Measurements from ENCODE around the gene PJVK. TPM values are rescaled to one million over a fixed set of nuclear protein-coding genes. Genes with fewer than 3 reads are reported as not detected.

Gene PJVK
- polyA plus RNA-seq, 1 donor from 2014 or later, result 5.5 TPM

DNA sequence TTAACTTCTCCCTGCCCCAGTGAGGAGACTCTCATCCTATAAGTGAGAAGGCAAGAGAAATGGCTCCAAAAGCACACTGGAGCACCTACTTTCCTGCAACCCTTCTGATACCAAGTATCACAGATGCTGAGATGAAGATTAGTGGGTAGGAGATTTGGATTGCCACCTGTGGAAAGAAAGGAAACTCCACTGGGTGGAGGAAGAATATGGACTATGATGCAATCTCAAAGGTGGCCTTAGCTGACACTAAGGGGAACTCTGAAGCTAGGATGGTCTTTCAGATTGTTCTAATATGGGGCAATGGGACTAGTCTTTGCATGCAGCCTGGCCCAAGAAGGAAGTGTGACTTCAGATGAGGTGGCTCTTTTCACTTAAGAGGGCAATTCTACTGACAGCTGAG lies 21.8 kb upstream of the PJVK start:
- no peak overlapping the region for H3K9ac ChIP-seq (ENCODE audit: low read length)
- no peak overlapping the region for H2AFZ ChIP-seq (ENCODE audit: low read depth, low read length)
- no peaks in the 10 kb centered on the region for H3F3A ChIP-seq (ENCODE audit: insufficient read depth, low read length, poor library complexity, severe bottlenecking)
- no peak overlapping the region for H3K4me2 ChIP-seq (ENCODE audit: low read length)
- no peaks in the 10 kb centered on the region for H3K9me2 ChIP-seq (ENCODE audit: insufficient read depth, low read length)
- no peaks in the 10 kb centered on the region for H3K27me3 ChIP-seq (ENCODE audit: insufficient read depth, low read depth, low read length)
- no peak overlapping the region for H3K4me3 ChIP-seq (ENCODE audit: low read length)
- H4K20me1 ChIP-seq (ENCODE audit: insufficient read depth), result no peaks in the 10 kb centered on the region
- H3K79me2 ChIP-seq (replicated peaks; ENCODE audit: insufficient read depth, low read length), result no peaks in the 10 kb centered on the region
- H3K27ac ChIP-seq (ENCODE audit: low read length), result no peak overlapping the region
- H3K9me3 ChIP-seq (ENCODE audit: low read length), result no peaks in the 10 kb centered on the region
- H3K36me3 ChIP-seq (ENCODE audit: insufficient read depth, low read length), result no peaks in the 10 kb centered on the region
- no peak for TF ChIP-seq SMC3 (conservative IDR thresholded peaks at IDR 0.05; ENCODE audit: poor library complexity)
- no peak for TF ChIP-seq EP300 (conservative IDR thresholded peaks at IDR 0.05; ENCODE audit: poor library complexity, severe bottlenecking)
- TF ChIP-seq, protein P1, sequence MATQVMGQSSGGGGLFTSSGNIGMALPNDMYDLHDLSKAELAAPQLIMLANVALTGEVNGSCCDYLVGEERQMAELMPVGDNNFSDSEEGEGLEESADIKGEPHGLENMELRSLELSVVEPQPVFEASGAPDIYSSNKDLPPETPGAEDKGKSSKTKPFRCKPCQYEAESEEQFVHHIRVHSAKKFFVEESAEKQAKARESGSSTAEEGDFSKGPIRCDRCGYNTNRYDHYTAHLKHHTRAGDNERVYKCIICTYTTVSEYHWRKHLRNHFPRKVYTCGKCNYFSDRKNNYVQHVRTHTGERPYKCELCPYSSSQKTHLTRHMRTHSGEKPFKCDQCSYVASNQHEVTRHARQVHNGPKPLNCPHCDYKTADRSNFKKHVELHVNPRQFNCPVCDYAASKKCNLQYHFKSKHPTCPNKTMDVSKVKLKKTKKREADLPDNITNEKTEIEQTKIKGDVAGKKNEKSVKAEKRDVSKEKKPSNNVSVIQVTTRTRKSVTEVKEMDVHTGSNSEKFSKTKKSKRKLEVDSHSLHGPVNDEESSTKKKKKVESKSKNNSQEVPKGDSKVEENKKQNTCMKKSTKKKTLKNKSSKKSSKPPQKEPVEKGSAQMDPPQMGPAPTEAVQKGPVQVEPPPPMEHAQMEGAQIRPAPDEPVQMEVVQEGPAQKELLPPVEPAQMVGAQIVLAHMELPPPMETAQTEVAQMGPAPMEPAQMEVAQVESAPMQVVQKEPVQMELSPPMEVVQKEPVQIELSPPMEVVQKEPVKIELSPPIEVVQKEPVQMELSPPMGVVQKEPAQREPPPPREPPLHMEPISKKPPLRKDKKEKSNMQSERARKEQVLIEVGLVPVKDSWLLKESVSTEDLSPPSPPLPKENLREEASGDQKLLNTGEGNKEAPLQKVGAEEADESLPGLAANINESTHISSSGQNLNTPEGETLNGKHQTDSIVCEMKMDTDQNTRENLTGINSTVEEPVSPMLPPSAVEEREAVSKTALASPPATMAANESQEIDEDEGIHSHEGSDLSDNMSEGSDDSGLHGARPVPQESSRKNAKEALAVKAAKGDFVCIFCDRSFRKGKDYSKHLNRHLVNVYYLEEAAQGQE (IDR thresholded peaks at IDR 0.05; ENCODE audit: borderline replicate concordance), result no peak
- TF ChIP-seq POLR2AphosphoS5 (IDR thresholded peaks at IDR 0.05), result no peak

DNA sequence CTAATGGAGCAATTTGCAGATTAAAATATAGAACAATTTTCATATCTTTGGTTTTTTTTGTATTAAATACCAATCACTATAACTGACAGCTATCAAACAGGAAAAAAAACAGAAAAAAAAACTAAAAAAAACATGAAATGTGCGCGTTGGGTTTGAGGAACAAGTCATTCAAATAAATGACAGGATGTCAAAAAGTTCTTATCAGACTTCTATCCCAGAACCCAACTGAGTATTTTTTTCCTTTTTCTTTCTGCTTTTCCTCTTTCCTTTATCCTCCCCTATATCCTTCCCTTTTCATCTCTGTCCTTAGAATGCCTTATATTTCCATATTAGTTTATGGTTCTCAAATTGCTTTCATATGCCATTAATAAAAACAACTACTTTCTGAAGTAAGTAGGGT lies 14.5 kb upstream of the PJVK start:
- no peak overlapping the region for H3K4me2 ChIP-seq (ENCODE audit: low read length)
- no peaks in the 10 kb centered on the region for H3K27me3 ChIP-seq (ENCODE audit: insufficient read depth, low read depth, low read length)
- H3K36me3 ChIP-seq (ENCODE audit: insufficient read depth, low read length), result peaks cover 20% of the 10 kb centered on the region
- no peak overlapping the region for H3K4me3 ChIP-seq (ENCODE audit: low read length)
- H3K27ac ChIP-seq (ENCODE audit: low read length), result no peak overlapping the region
- H3K9me3 ChIP-seq (ENCODE audit: low read length), result no peaks in the 10 kb centered on the region
- TF ChIP-seq, protein P2, sequence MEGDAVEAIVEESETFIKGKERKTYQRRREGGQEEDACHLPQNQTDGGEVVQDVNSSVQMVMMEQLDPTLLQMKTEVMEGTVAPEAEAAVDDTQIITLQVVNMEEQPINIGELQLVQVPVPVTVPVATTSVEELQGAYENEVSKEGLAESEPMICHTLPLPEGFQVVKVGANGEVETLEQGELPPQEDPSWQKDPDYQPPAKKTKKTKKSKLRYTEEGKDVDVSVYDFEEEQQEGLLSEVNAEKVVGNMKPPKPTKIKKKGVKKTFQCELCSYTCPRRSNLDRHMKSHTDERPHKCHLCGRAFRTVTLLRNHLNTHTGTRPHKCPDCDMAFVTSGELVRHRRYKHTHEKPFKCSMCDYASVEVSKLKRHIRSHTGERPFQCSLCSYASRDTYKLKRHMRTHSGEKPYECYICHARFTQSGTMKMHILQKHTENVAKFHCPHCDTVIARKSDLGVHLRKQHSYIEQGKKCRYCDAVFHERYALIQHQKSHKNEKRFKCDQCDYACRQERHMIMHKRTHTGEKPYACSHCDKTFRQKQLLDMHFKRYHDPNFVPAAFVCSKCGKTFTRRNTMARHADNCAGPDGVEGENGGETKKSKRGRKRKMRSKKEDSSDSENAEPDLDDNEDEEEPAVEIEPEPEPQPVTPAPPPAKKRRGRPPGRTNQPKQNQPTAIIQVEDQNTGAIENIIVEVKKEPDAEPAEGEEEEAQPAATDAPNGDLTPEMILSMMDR (IDR thresholded peaks at IDR 0.05; ENCODE audit: poor library complexity, severe bottlenecking), result no peak
- no peak for TF ChIP-seq SMC3 (conservative IDR thresholded peaks at IDR 0.05; ENCODE audit: poor library complexity)
- TF ChIP-seq MXI1 (conservative IDR thresholded peaks at IDR 0.05; ENCODE audit: poor library complexity, severe bottlenecking), result no peak
- TF ChIP-seq EP300 (conservative IDR thresholded peaks at IDR 0.05; ENCODE audit: poor library complexity, severe bottlenecking), result no peak
- TF ChIP-seq, protein P1 (IDR thresholded peaks at IDR 0.05; ENCODE audit: borderline replicate concordance), result no peak
- TF ChIP-seq POLR2AphosphoS5 (IDR thresholded peaks at IDR 0.05), result no peak
- TF ChIP-seq EZH2 (IDR thresholded peaks at IDR 0.05; ENCODE audit: borderline replicate concordance, insufficient read depth, low read length, poor library complexity, severe bottlenecking), result no peak
- no peak for TF ChIP-seq TAF1 (IDR thresholded peaks at IDR 0.05; ENCODE audit: low read depth)
- no peak for TF ChIP-seq RAD21 (conservative IDR thresholded peaks at IDR 0.05)
- H3F3A ChIP-seq (ENCODE audit: insufficient read depth, low read length, poor library complexity, severe bottlenecking), result no peaks in the 10 kb centered on the region
- no peak overlapping the region for H3K9ac ChIP-seq (ENCODE audit: low read length)
- H4K20me1 ChIP-seq (ENCODE audit: insufficient read depth), result no peaks in the 10 kb centered on the region
- H3K9me2 ChIP-seq (ENCODE audit: insufficient read depth, low read length), result no peaks in the 10 kb centered on the region
- H2AFZ ChIP-seq (ENCODE audit: low read depth, low read length), result no peak overlapping the region
- H3K79me2 ChIP-seq (replicated peaks; ENCODE audit: insufficient read depth, low read length), result no peaks in the 10 kb centered on the region

Measured in neural cell (in vitro differentiated cells).